GM19395 (cell line): ENCODE data around the gene TBPL1.

Source experiments
- ATAC-seq: cut with Tn5 transposase; IDR thresholded peaks from one replicate; pipeline ENCODE4 v1.9.1; 2021; ENCODE audit warnings: mild to moderate bottlenecking, moderate library complexity; ENCODE audit not compliant: unreplicated experiment

TBPL1 gene

GRCh38 chr6:134034961-134035822, 82.2 kb downstream of the TBPL1 start:
- ATAC-seq, result no peak

- ATAC-seq, result no peak
These were observed 82.8 kb downstream of the TBPL1 start for GRCh38 chr6:134035823-134036296.

- no peak for ATAC-seq
These were observed 86.1 kb downstream of the TBPL1 start for GRCh38 chr6:134039116-134039515.
